Activated CD8-positive, alpha-beta memory T cell treated with anti-CD3 and anti-CD28 coated beads, Interleukin-2, amount 50 U/mL, for 1 hour (primary cell): ENCODE measurements around the gene BABAM2.
"Not testable (repeated sequence)": the region's sequence is repeated elsewhere in the genome, so short reads cannot be mapped to it uniquely, and the experiment has no call there.

Experiments used
- DNase-seq: peaks from one replicate; pipeline ENCODE4 v3.0.0-alpha.2; 2020; ENCODE audit errors: extremely low read depth

Gene BABAM2

DNA sequence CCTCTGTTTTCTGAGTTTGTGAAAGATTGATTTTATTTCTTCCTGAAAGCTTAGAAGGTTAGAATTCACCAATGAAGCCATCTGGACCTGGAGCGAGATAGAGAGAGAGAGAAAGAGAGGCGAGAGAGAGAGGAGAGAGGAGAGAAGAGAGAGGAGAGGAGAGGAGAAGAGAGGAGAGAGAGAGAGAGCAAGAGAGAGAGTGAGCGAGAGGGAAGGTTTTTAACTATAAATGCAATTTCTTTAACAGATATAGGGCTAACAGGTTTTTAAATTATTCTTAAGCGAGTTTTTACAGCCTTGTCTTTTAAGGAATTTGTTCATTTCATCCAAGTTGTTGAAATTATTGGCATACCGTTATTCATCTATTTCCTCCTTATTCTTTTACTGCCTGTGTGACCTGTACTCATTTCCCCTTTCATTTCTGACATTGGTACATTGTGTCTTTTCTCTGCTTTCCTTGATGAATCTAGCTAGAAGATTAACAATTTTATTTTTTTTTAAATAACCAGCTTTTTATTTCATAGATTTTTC, 56.1 kb downstream of the BABAM2 start:
- DNase-seq: no peak

DNA sequence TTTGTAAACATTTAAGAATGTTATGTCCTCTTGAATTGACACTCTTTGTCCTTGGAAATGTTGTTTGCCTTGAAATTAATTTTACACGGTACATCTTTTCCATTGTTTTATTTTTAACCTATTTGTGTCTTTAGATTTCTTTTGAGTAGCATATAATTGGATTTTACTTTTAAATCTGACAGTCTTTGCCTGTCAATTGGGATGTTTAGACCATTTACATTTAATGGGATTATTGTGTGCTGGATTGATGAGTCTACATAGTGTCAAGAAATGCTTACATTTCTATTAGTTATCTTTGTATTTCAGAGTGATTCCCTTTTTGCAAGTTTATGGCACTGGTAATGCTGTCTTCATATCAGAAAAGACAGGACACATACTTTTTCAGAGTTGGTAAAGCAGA, 61.5 kb downstream of the BABAM2 start:
- DNase-seq: no peak

DNA sequence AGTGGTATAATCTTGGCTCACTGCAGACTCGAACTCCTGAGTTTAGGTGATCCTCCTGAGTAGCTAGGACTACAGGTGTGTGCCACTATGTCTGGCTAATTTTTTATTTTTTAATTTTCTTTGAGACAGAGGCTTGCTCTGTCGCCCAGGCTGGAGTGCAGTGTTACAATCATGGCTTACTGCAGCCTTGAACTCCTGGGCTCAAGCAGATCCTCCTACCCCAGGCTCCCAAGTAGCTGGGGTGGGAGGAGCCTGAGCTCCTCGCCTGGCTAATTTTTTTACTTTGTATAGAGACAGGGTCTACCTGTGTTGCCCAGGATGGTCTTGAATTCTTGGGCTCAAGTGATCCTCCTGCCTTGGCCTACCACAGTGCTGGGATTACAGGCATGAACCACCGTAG, 62.5 kb downstream of the BABAM2 start:
- no peak for DNase-seq

DNA sequence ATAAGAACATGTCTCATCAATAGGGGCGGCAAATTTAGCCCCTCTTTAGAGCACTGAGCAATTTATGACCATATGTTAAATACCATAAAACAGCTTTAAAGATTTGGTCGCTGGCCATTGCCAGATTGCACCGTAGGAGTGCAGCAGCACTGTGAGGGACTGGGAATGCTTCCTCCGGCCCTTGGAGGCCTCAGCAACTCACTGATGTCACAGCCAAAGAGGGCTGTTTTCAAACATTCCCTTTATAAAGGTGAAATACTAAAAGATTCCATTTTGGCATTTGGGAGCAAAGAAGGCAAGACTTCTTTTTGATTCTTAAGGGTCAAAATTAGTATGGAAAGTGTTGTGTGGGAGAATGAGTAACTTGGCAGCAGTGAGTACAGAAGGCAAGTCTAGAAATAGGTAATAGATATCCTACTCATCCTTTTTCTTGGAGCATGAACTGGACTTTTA, 63.7 kb downstream of the BABAM2 start:
- no peak for DNase-seq

DNA sequence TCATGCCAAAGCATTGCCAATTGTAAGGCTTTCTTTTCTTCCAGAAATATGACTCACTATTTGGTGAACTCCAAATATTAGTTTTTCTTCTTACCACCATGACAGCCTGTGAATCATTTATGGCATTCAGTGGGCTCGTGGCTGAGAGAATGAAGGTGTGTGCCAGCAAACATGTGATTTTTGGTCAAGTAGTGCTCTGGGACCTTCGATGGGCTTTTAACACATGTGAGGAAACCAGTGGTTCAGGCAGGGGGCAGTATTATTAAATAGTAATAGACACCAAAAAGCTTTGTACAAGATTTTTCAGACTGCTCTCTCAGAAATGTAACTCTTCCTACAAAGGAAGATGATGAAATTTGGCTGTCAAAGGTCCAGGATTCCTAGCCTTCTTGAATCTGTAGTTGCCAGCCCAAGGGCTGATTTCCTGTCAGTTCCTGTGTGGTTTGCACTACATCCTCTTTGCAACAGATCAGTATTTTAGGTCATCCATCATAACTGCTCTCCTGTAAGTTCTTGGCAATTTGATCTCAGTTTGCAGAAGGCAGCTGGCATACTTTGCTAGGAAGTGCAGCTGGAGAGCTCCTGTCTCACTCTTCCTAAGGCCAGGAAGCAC, 64.3 kb downstream of the BABAM2 start:
- no peak for DNase-seq

DNA sequence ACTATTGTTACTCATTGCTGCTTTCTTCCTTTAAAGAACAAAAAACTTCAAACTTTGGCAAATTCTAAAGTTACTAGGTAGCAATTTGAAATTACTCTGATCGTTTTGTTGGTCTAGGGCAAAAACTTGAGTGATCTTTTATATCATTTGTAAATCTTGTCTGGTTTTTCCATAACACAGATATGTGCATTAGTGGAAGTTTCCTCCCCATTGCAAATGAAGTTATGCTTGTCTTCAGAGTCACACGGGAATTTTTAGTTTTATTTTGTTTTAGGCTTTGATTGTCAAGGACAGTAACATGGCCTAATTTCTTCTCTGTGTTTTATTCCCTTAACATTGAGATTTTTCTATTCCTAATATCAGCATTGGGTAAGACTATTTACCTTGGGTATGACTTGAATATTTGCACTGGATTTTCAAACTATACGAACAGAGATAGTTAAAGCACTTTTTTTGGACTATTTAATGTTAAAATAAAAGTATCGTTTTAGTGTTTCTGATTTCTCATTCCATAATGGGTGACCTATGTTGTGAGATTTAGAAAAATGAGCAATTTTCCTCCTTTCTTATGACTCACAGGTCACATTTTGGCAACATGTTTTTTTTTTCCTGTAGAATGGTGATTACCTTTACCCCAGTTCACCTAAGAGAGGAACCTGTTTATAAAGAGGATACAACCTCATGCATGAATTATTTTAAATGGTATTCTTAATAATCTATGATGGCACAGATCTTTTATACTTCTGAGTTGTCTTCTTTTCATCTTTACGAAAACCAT, 65.0 kb downstream of the BABAM2 start:
- DNase-seq: no peak

DNA sequence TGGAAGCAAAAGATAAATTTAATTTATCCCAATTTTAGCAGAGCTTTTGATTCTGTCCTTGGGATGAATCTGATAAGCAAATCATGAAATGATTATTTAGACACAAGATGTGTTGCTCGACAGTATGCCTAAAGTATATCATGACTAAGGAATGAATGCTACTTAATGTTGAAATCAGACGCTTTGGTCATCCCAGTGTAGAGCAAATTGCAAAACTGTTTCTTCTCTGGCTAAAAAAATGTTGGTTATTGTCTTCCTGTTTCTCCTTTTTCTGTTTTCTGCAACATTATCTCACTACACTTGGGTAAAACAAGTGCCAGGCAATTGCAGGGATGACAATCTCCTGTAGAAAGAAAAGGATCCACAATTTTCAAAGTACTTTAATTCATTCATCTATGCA, 66.4 kb downstream of the BABAM2 start:
- no peak for DNase-seq

DNA sequence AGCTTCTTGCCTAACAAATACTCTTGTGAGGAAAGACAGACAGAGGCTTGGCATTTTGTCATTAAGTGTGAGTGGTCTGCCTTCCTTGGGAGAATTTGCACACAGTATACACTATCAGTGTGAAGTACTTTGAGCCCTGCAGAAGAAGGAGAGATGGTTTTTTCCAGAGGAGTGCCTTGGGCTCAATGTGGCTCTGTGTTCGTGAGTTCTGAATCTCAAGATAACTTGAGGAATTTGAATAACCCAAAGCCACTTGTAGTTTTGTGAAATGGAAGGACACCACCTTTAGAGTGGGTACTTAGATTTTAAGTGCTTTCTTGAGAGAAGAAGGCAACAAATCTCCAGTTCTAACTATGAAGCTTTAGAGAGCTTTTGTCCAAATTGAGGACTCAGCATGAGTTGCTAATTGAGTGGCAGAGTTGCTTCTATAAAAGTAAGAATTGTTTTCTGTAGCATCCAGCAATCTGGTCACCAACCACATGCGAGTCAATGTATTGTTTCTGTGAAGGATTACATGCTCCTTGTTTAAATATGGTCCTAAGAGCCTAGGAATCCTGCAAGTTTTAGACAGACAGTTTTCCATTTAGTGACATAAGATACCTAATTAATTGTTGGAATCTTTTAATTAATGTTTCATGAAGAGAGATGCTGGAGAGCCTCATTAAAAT, 68.3 kb downstream of the BABAM2 start:
- DNase-seq: no peak

DNA sequence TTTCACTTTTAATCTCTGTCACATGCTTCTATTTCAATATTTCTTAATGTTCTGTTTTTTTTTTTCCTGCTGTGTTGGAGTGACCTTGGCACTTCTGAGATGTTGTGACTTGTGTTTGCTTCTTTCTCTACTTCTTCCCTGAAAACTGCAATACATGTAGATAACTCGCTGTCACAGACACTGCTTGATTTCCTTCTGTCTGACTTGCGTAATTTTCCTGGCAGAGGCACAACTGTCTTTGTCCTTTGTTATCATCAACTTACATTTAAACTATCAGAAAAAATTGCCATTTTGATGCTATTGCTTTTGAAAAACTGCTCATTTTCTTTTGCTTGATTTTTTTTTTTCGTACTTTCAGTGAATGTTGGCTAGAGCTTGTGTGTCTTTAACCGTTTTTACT, 69.0 kb downstream of the BABAM2 start:
- no peak for DNase-seq

DNA sequence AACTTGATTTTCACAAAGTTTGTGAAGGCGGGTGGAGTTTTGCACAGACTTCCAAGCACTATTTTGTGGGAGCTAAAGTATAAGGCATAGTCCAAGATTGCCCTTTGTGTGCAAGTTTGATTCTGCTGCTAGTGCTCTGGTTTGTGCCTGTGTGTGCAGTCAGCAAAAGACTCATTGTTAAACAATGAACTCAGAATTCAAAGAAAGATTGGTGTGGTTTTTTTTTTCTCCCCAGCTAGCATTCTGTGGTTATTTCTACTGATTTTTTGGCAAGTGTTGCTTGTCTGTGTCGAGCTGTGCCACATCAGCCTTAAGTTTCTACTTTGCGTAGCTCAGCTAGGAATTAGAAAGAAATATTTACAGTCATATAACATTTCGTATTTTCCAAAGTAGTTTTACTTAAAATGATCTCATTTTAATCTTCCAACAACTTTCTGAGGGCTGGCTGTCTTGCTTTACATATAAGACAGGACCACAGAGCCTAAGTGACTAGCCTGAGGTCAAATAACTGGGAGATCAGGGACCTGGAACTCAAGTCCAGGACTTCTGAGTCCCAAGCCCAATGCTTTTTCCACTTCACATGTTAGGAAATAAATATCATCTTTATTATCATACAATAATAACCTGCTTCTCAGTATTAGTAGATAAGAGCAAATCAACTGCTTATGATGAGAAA, 69.8 kb downstream of the BABAM2 start:
- no peak for DNase-seq

DNA sequence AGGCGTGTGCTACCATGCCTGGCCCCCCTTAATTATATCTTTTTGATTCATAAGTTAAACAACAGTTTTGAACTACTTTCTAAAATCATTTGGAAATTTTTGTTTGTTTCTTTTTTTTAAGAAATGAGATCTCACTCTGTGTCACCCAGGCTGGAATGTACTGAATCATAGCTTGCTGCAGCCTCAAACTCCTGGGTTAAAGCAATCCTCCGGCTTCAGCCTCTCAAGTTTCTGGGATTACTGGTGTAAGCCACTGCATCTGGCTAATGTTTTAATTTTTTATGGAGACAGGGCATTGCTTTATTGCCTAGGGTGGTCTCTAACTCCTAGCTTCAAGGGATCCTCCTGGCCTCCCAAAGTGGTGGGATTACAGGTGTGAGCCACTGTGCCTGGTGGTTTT, 71.5 kb downstream of the BABAM2 start:
- DNase-seq: no peak

DNA sequence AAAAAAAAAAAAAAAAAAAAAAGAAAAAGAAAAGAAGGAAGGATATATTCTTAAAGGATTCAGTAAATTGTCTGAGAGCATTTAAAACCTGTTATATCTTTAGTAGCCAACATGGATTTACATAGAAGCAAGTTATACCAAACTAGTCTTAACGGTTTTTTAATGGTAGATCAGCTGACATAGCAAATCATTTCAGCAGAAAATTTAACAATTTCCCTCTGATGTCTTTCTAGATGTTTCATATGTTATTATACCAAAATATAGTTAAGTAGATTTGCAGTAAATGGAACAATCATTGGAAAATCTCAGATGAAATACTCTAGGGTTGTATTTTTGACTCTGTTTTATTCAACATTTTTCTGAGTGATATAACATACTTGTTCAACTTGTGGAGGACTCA, 72.9 kb downstream of the BABAM2 start:
- no peak for DNase-seq

DNA sequence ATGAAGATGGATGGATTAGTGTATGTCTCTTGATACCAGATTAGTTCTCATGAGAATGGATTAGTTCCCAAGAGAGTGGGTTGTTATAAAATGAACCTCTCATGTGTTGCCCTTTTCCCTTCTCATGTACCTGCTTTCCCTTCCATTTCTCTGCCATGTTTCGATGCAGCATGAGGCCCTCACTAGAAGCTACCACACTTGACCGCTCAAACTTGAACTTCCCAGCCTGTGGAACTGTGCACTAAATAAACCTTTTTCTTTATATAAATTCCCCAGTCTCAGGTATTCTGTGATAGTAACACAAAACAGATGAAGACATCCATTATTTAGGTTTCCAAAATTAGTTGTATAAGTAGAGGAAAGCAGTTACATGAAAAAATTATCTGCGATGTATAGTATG, 73.5 kb downstream of the BABAM2 start:
- no peak for DNase-seq

DNA sequence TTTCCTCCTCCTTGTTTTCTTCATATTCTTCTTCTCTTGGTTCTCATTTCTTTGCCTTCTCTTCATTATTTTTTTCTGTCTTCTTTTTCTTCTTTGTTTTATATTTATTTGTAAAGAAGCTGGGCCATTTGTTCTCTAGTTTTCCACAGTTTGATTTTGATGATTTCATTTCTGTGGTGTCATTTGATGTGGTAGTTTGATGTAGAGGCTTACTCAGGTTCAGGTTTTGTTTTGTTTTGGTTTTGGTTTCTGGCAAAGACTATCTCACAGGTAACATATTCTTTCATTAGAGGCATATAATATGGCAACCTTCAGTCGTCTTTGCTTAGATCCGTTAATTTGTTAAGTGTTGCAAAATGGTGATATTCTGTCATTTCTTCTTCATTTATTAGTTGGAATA, 75.3 kb downstream of the BABAM2 start:
- no peak for DNase-seq

DNA sequence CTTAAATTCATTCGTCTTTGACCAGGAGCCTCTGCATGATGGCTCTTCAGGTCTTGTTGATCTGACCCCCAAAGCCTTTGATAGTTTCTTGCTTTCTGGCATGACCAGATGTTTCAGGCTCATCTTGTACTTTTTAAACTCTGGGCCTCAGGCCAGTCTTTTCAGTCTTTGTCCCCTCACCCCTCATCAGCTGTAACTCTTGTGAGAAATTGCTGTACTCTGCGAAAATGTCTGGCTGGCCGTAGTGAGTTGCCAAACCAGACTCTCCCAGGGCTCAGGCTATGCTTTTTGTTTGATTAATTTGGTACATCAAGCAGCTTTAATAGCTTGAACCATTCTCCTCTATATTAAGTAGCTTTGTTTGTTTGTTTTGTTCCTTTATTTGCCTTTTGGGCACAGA, 75.9 kb downstream of the BABAM2 start:
- no peak for DNase-seq

DNA sequence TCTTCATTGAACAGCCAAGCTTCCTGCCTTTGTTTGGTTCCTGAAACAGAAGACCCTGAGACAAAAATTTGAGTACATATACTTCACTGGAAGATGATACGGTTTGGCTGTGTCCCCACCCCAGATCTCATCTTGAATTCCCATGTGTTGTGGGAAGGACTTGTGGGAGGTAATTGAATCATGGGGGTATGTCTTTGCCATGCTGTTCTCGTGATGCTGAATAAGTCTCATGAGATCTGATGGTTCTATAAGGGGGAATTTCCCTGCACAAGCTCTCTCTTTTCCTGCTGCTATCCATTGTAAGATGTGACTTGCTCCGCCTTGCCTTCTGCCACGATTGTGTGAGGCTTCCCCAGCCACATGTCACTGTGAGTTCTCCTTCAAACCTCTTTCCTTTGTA, 76.5 kb downstream of the BABAM2 start:
- DNase-seq: no peak

DNA sequence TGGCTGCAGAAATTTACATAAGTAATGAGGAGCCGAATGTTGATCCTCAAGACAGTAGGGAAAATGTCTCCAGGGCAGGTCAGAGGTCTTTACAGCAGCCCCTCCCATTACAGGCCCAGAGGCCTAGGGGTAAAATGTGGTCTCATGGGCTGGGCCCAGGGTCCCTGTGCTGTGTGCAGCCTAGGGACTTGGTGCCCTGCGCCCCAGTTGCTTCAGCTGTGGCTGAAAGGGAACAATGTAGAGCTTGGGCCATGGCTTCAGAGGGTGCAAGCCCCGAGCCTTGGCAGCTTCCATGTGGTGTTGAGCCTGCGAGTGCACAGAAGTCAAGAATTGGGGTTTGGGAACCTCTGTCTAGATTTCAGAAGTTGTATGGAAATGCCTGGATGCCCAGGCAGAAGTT, 77.5 kb downstream of the BABAM2 start:
- not testable (repeated sequence) for DNase-seq

DNA sequence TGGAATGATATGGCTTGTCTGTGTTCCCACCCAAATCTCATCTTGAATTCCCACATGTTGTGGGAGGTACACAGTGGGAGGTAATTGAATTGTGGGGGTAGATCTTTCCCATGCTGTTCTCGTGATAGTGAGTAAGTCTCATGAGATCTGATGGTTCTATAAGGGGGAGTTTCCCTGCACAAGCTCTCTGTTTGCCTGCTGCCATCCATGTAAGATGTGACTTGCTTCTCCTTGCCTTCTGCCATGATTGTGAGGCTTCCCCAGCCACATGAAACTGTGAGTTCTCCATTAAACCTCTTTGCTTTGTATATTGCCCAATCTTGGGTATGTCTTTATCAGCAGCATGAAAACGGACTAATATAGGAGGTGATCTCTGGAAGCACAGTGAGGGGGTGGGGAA, 78.4 kb downstream of the BABAM2 start:
- not testable (repeated sequence) for DNase-seq

DNA sequence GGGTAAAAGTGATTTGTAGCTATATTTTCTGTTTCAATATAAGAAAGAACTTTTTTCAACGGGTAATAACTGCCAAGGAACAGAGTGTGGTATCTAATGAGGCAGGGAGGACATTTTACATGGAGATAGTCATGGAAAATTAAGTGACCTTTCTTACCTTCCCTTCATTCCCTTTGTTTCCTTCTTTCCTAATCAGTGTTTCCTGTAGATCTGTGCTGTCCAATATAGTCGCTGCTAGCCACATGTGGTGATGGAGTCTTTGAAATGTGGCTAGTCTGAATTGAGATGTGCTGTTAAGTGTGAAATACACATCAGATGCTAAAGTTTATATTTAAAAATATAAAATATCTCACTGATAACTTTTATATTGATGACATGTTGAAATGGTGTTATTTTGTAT, 81.8 kb downstream of the BABAM2 start:
- DNase-seq: no peak

DNA sequence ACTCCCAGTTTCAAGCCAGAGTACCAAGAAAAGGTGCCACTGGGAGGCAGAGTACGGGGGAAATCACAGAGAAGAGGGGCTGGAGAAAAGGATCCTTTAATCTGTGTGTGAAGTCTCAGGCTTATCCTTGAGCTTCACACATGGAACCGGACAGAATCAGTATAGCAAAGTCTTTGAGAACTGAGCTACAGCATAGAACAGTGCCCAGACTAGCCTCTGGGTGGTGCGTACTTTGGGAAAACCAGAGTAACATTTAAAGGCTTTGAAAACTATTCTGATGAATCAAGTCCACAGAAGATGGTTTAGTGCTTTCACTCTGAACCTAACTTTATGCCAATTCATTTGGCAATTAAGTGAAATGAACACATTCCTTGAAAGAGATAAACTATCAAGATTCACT, 83.1 kb downstream of the BABAM2 start:
- no peak for DNase-seq

DNA sequence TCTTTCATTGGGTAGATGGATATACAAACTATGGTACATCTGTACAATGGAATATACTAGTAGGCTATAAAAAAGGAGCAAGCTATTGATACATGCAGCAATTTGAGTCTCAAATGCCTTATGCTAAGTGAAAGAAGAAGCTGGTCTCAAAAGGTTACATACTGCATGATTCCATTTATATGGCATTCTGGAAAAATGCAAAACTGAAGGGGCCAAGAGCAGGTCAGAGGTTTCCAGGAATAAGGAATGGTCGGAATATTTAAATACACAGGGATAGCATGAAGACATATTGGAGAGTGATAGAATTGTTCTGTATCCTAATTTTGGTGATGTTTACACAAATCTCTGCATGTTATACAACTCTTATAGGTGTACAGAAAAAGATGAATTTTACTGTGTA, 85.8 kb downstream of the BABAM2 start:
- DNase-seq: no peak

DNA sequence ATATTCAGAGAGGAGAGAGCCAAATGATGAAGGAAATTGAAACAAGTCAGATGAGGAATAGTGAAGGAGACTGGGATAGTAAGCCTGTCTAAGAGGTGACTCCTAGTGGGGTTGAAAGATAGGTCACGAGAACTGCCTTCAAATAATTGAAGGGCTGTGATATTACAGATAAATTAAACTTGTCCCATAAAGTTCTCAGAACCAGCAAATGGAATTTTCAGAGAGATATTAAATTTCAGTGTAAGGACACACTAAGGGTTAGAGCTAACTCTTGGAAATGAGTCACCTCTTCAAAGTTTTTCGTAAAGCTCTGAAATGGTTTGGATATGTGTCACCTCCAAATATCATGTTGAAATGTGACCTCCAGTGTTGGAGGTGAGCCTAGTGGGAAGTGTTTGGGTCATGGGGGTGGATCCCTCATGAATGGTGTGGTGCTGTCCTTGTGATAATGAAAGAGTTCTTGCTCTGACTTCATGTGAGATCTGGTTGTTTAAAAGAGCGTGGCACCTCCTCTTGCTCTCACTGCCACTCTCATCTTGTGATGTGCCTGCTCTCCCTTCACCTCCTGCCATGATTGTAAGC, 87.3 kb downstream of the BABAM2 start:
- DNase-seq: no peak
